Upper lobe of right lung (tissue), 1 donor: ENCODE measurements around the gene TMEM39B. TPM values are rescaled to one million over a fixed set of nuclear protein-coding genes. Genes with fewer than 3 reads are reported as not detected.

Experiments used
- ATAC-seq: fragments of 200-7000 bp; cut with Tn5 transposase; one replicate; pipeline ENCODE4 v1.9.1; 2020; ENCODE audit warnings: mild to moderate bottlenecking, moderate library complexity
- DNase-seq: peaks from one replicate; pipeline ENCODE4 v3.0.0-alpha.2; 2020
- H3K27ac ChIP-seq: fragments of 200-600 bp; one replicate; pipeline ENCODE4 v1.8.0; 2022
- H3K27me3 ChIP-seq: fragments of 200-600 bp; one replicate; pipeline ENCODE4 v1.8.0; 2022; ENCODE audit warnings: mild to moderate bottlenecking
- H3K36me3 ChIP-seq: fragments of 200-600 bp; one replicate; pipeline ENCODE4 v1.8.0; 2022
- H3K4me1 ChIP-seq: fragments of 200-600 bp; one replicate; pipeline ENCODE4 v1.8.0; 2022
- H3K4me3 ChIP-seq: fragments of 200-600 bp; one replicate; pipeline ENCODE4 v1.8.0; 2022; ENCODE audit warnings: mild to moderate bottlenecking
- H3K9me3 ChIP-seq: fragments of 200-600 bp; one replicate; pipeline ENCODE4 v1.8.0; 2022
- CTCF ChIP-seq: fragments of 200-600 bp; IDR thresholded peaks from one replicate; pipeline ENCODE4 v1.8.0; 2022; ENCODE audit warnings: antibody characterized with exemption
- intact Hi-C: fragments of 100-400 bp; cut with DNase I; formaldehyde crosslinking; loops from one replicate; pipeline ENCODE4 v1.11.0; 2022
- total RNA-seq: library from RNA; stranded (reverse); fragmentation: NEBNext Ultra II Directional; extraction: Animal tissue kit (Norgen Biotek cat#: 25700); gene quantifications from one replicate; pipeline ENCODE4 v1.2.1, GENCODE V29; 2021
- donor health status: DM: no; HTN: yes; CAD: no; lungs with severe emphysema.

TMEM39B gene
- total RNA-seq, 1 donor from 2014 or later = 18.1 TPM

- Histone ChIP-seq H3K4me1 (no peaks in the 10 kb centered on the region), H3K27ac (no peak overlapping the region), H3K4me3 (no peak overlapping the region), H3K36me3 (no peaks in the 10 kb centered on the region), H3K27me3 (no peaks in the 10 kb centered on the region), H3K9me3 (no peaks in the 10 kb centered on the region)
- no peak for TF ChIP-seq CTCF
- no peak for DNase-seq
- ATAC-seq = no peak
- intact Hi-C loops = no loop called here
Observed at GRCh38 chr1:32047701-32048100, 25.0 kb upstream of the TMEM39B start.

- intact Hi-C loops = no loop called here
- no peak for TF ChIP-seq CTCF
- Histone ChIP-seq H3K27ac (no peak overlapping the region), H3K9me3 (no peaks in the 10 kb centered on the region), H3K27me3 (no peaks in the 10 kb centered on the region), H3K36me3 (no peaks in the 10 kb centered on the region), H3K4me1 (no peaks in the 10 kb centered on the region), H3K4me3 (no peak overlapping the region)
- DNase-seq = no peak
- ATAC-seq = no peak
Observed at GRCh38 chr1:32048440-32048839, 24.3 kb upstream of the TMEM39B start.

- Histone ChIP-seq H3K36me3 (peaks cover 18% of the 10 kb centered on the region), H3K27me3 (no peaks in the 10 kb centered on the region), H3K4me3 (no peak overlapping the region), H3K9me3 (no peaks in the 10 kb centered on the region), H3K4me1 (no peaks in the 10 kb centered on the region), H3K27ac (no peak overlapping the region)
- intact Hi-C loops = no loop called here
- ATAC-seq (no peak), DNase-seq (no peak)
- TF ChIP-seq CTCF = no peak
Observed at GRCh38 chr1:32051706-32052105, 21.0 kb upstream of the TMEM39B start.

GRCh38 chr1:32052887-32053286, 19.9 kb upstream of the TMEM39B start:
- Histone ChIP-seq H3K4me1 (no peaks in the 10 kb centered on the region), H3K27ac (no peak overlapping the region), H3K36me3 (peaks cover 26% of the 10 kb centered on the region), H3K4me3 (no peak overlapping the region), H3K9me3 (no peaks in the 10 kb centered on the region), H3K27me3 (no peaks in the 10 kb centered on the region)
- no peak for TF ChIP-seq CTCF
- ATAC-seq (no peak), DNase-seq (no peak)
- intact Hi-C loops = no loop called here

- no peak for ATAC-seq
- intact Hi-C loops = no loop called here
- TF ChIP-seq CTCF = no peak
- H3K27me3 ChIP-seq = no peaks in the 10 kb centered on the region
- peaks cover 51% of the 10 kb centered on the region for H3K36me3 ChIP-seq
- no peaks in the 10 kb centered on the region for H3K4me1 ChIP-seq
- H3K27ac ChIP-seq = no peak overlapping the region
- H3K9me3 ChIP-seq = no peaks in the 10 kb centered on the region
- H3K4me3 ChIP-seq = no peak overlapping the region
- DNase-seq = no peak
Observed at GRCh38 chr1:32055416-32055815, 17.3 kb upstream of the TMEM39B start.

GRCh38 chr1:32056598-32056997, 16.1 kb upstream of the TMEM39B start:
- no peak for TF ChIP-seq CTCF
- no peak overlapping the region for H3K27ac ChIP-seq
- DNase-seq (no peak), ATAC-seq (no peak)
- peaks cover 62% of the 10 kb centered on the region for H3K36me3 ChIP-seq
- H3K27me3 ChIP-seq = no peaks in the 10 kb centered on the region
- H3K9me3 ChIP-seq = no peaks in the 10 kb centered on the region
- H3K4me3 ChIP-seq = no peak overlapping the region
- no peaks in the 10 kb centered on the region for H3K4me1 ChIP-seq
- intact Hi-C loops = no loop called here
